ENCODE measurements around the gene FAM78B.

- no peak for TF ChIP-seq CTCF (IDR thresholded peaks at IDR 0.05)
- TF ChIP-seq ZFX (IDR thresholded peaks at IDR 0.05; ENCODE audit: borderline replicate concordance) = no peak
These were observed 24.8 kb downstream of the FAM78B start for GRCh38 chr1:166141969-166142368.

Measured in 22Rv1 (cell line).